Measurements from ENCODE around the gene EPHB1.
"Not testable (repeated sequence)": the region's sequence is repeated elsewhere in the genome, so short reads cannot be mapped to it uniquely, and the experiment has no call there.

EPHB1 gene

GRCh38 chr3:135014566-135014965 is 219.5 kb downstream of the EPHB1 start:
- Histone ChIP-seq H3K4me3 (no peak overlapping the region), H3K9me3 (ENCODE audit: low read depth, low read length) (no peaks in the 10 kb centered on the region), H3K27ac (no peak overlapping the region), H3K36me3 (ENCODE audit: insufficient read depth, low read length) (no peaks in the 10 kb centered on the region), H3K9ac (ENCODE audit: insufficient read length) (no peak overlapping the region)
- no peak for DNase-seq (ENCODE audit: low read depth, low spot score)
- TF ChIP-seq POLR2AphosphoS5 (IDR thresholded peaks at IDR 0.05; ENCODE audit: borderline replicate concordance, low read depth, low read length) (no peak), FOXP2 (optimal IDR thresholded peaks at IDR 0.05; ENCODE audit: control extremely low read depth, extremely low read length, insufficient read depth) (no peak), EZH2 (IDR thresholded peaks at IDR 0.05) (no peak)

GRCh38 chr3:135017003-135017893 is 222.2 kb downstream of the EPHB1 start:
- Histone ChIP-seq H3K9ac (ENCODE audit: insufficient read length) (no peak overlapping the region), H3K4me3 (no peak overlapping the region), H3K27ac (no peak overlapping the region), H3K9me3 (ENCODE audit: low read depth, low read length) (no peaks in the 10 kb centered on the region), H3K36me3 (ENCODE audit: insufficient read depth, low read length) (no peaks in the 10 kb centered on the region)
- TF ChIP-seq EZH2 (IDR thresholded peaks at IDR 0.05) (no peak), POLR2AphosphoS5 (IDR thresholded peaks at IDR 0.05; ENCODE audit: borderline replicate concordance, low read depth, low read length) (no peak), FOXP2 (optimal IDR thresholded peaks at IDR 0.05; ENCODE audit: control extremely low read depth, extremely low read length, insufficient read depth) (no peak)
- DNase-seq (ENCODE audit: low read depth, low spot score), result no peak

GRCh38 chr3:135018149-135018923 is 223.3 kb downstream of the EPHB1 start:
- Histone ChIP-seq H3K9me3 (ENCODE audit: low read depth, low read length) (no peaks in the 10 kb centered on the region), H3K36me3 (ENCODE audit: insufficient read depth, low read length) (no peaks in the 10 kb centered on the region), H3K4me3 (no peak overlapping the region), H3K9ac (ENCODE audit: insufficient read length) (no peak overlapping the region), H3K27ac (no peak overlapping the region)
- TF ChIP-seq EZH2 (IDR thresholded peaks at IDR 0.05) (no peak), FOXP2 (optimal IDR thresholded peaks at IDR 0.05; ENCODE audit: control extremely low read depth, extremely low read length, insufficient read depth) (no peak), POLR2AphosphoS5 (IDR thresholded peaks at IDR 0.05; ENCODE audit: borderline replicate concordance, low read depth, low read length) (no peak)
- no peak for DNase-seq (ENCODE audit: low read depth, low spot score)

- DNase-seq (ENCODE audit: low read depth, low spot score), result no peak
- no peaks in the 10 kb centered on the region for H3K36me3 ChIP-seq (ENCODE audit: insufficient read depth, low read length)
- no peak for TF ChIP-seq EZH2 (IDR thresholded peaks at IDR 0.05)
- no peak for TF ChIP-seq FOXP2 (optimal IDR thresholded peaks at IDR 0.05; ENCODE audit: control extremely low read depth, extremely low read length, insufficient read depth)
- no peak for TF ChIP-seq POLR2AphosphoS5 (IDR thresholded peaks at IDR 0.05; ENCODE audit: borderline replicate concordance, low read depth, low read length)
- H3K27ac ChIP-seq, result no peak overlapping the region
- H3K9ac ChIP-seq (ENCODE audit: insufficient read length), result no peak overlapping the region
- no peaks in the 10 kb centered on the region for H3K9me3 ChIP-seq (ENCODE audit: low read depth, low read length)
- H3K4me3 ChIP-seq, result no peak overlapping the region
Observed at GRCh38 chr3:135020181-135020580, 225.1 kb downstream of the EPHB1 start.

- H3K36me3 ChIP-seq (ENCODE audit: insufficient read depth, low read length), result no peaks in the 10 kb centered on the region
- H3K9me3 ChIP-seq (ENCODE audit: low read depth, low read length), result no peaks in the 10 kb centered on the region
- TF ChIP-seq POLR2AphosphoS5 (IDR thresholded peaks at IDR 0.05; ENCODE audit: borderline replicate concordance, low read depth, low read length) (no peak), EZH2 (IDR thresholded peaks at IDR 0.05) (no peak), FOXP2 (optimal IDR thresholded peaks at IDR 0.05; ENCODE audit: control extremely low read depth, extremely low read length, insufficient read depth) (no peak)
- no peak overlapping the region for H3K9ac ChIP-seq (ENCODE audit: insufficient read length)
- no peak overlapping the region for H3K4me3 ChIP-seq
- no peak for DNase-seq (ENCODE audit: low read depth, low spot score)
- no peak overlapping the region for H3K27ac ChIP-seq
Observed at GRCh38 chr3:135023996-135024658, 229.1 kb downstream of the EPHB1 start.

- not testable (repeated sequence) for H3K9me3 ChIP-seq (ENCODE audit: low read depth, low read length); DNase-seq (ENCODE audit: low read depth, low spot score); H3K27ac ChIP-seq; H3K9ac ChIP-seq (ENCODE audit: insufficient read length); H3K36me3 ChIP-seq (ENCODE audit: insufficient read depth, low read length); H3K4me3 ChIP-seq
Observed at GRCh38 chr3:135030768-135031615, 235.9 kb downstream of the EPHB1 start.

- TF ChIP-seq EZH2 (IDR thresholded peaks at IDR 0.05) (no peak), POLR2AphosphoS5 (IDR thresholded peaks at IDR 0.05; ENCODE audit: borderline replicate concordance, low read depth, low read length) (no peak), FOXP2 (optimal IDR thresholded peaks at IDR 0.05; ENCODE audit: control extremely low read depth, extremely low read length, insufficient read depth) (no peak)
- no peak for DNase-seq (ENCODE audit: low read depth, low spot score)
- Histone ChIP-seq H3K27ac (no peak overlapping the region), H3K36me3 (ENCODE audit: insufficient read depth, low read length) (no peaks in the 10 kb centered on the region), H3K4me3 (no peak overlapping the region), H3K9ac (ENCODE audit: insufficient read length) (no peak overlapping the region), H3K9me3 (ENCODE audit: low read depth, low read length) (no peaks in the 10 kb centered on the region)
Observed at GRCh38 chr3:135033737-135034136, 238.7 kb downstream of the EPHB1 start.
